ENCODE measurements around the gene FFAR2.

Gene FFAR2

GRCh38 chr19:35478794-35479677 is 31.0 kb downstream of the FFAR2 start:
- H3K4me3 ChIP-seq (ENCODE audit: low read depth, low read length) = no peak overlapping the region
- no peak for TF ChIP-seq CTCF (IDR thresholded peaks at IDR 0.05; ENCODE audit: low read depth, low read length)

GRCh38 chr19:35483089-35483488 is 35.0 kb downstream of the FFAR2 start:
- no peak for TF ChIP-seq CTCF (IDR thresholded peaks at IDR 0.05; ENCODE audit: low read depth, low read length)
- H3K4me3 ChIP-seq (ENCODE audit: low read depth, low read length) = no peak overlapping the region

- TF ChIP-seq CTCF (IDR thresholded peaks at IDR 0.05; ENCODE audit: low read depth, low read length) = no peak
- no peak overlapping the region for H3K4me3 ChIP-seq (ENCODE audit: low read depth, low read length)
These were observed 36.4 kb downstream of the FFAR2 start for GRCh38 chr19:35484252-35485036.

GRCh38 chr19:35486268-35486708 is 38.2 kb downstream of the FFAR2 start:
- no peak overlapping the region for H3K4me3 ChIP-seq (ENCODE audit: low read depth, low read length)
- no peak for TF ChIP-seq CTCF (IDR thresholded peaks at IDR 0.05; ENCODE audit: low read depth, low read length)

GRCh38 chr19:35487656-35488182 is 39.7 kb downstream of the FFAR2 start:
- no peak overlapping the region for H3K4me3 ChIP-seq (ENCODE audit: low read depth, low read length)
- no peak for TF ChIP-seq CTCF (IDR thresholded peaks at IDR 0.05; ENCODE audit: low read depth, low read length)

- TF ChIP-seq CTCF (IDR thresholded peaks at IDR 0.05; ENCODE audit: low read depth, low read length) = no peak
- H3K4me3 ChIP-seq (ENCODE audit: low read depth, low read length) = no peak overlapping the region
These were observed 40.6 kb downstream of the FFAR2 start for GRCh38 chr19:35488677-35489076.

All from WI38 (cell line).